Activated CD4-positive, alpha-beta T cell treated with anti-CD3 and anti-CD28 coated beads for 48 hours (primary cell): ENCODE measurements around the gene CLEC4M.

Source experiments
- DNase-seq: peaks from one replicate; pipeline ENCODE4 v3.0.0-alpha.2; 2020

The CLEC4M gene

GRCh38 chr19:7817801-7818200 lies 54.8 kb downstream of the CLEC4M start:
- no peak for DNase-seq

GRCh38 chr19:7818806-7819205 lies 55.8 kb downstream of the CLEC4M start:
- DNase-seq = no peak
